ENCODE data around the gene GRAMD4. TPM values are rescaled to one million over a fixed set of nuclear protein-coding genes. Genes with fewer than 3 reads are reported as not detected.

Gene GRAMD4
- total RNA-seq, 1 experiment from 2014 or later: 25.3 TPM

DNA sequence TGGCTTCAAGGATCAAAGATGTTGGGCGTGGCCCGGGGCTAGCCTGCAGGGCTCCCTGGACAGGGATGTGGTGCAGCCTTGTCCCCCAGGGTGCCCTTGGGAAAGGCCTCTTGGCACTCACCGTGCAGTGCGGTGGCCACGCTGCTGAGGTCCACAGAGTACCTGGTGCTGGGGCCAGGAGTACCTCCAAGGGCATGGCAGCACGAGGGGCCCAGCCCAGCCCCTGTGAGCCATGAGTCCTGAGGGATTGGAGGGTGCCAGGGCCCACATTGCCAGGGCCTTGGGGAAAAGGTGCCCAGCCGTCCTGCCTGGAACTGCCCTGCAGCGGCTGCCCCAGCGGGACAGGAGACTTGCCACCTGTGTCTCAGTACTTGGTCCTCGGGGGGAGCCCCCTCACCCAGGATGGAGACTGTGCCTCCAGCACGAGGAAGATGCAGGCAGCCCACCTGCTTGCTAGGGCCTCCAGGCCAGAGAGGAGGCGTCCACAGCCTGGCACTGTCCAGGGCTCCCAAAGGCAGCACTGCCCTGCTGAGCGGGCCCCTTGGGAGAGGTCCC lies 44.2 kb downstream of the GRAMD4 start:
- no peaks in the 10 kb centered on the region for H3K9me2 ChIP-seq (replicated peaks; ENCODE audit: low read length)
- DNase-seq (no peak), ATAC-seq (no peak)
- no peaks in the 10 kb centered on the region for H3K9me3 ChIP-seq (ENCODE audit: low read length)
- H3K79me2 ChIP-seq (ENCODE audit: low read length): no peaks in the 10 kb centered on the region
- TF ChIP-seq, protein P1, sequence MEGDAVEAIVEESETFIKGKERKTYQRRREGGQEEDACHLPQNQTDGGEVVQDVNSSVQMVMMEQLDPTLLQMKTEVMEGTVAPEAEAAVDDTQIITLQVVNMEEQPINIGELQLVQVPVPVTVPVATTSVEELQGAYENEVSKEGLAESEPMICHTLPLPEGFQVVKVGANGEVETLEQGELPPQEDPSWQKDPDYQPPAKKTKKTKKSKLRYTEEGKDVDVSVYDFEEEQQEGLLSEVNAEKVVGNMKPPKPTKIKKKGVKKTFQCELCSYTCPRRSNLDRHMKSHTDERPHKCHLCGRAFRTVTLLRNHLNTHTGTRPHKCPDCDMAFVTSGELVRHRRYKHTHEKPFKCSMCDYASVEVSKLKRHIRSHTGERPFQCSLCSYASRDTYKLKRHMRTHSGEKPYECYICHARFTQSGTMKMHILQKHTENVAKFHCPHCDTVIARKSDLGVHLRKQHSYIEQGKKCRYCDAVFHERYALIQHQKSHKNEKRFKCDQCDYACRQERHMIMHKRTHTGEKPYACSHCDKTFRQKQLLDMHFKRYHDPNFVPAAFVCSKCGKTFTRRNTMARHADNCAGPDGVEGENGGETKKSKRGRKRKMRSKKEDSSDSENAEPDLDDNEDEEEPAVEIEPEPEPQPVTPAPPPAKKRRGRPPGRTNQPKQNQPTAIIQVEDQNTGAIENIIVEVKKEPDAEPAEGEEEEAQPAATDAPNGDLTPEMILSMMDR (conservative IDR thresholded peaks at IDR 0.05; ENCODE audit: low read depth, low read length): no peak
- TF ChIP-seq EZH2phosphoT487 (IDR thresholded peaks at IDR 0.05; ENCODE audit: borderline replicate concordance, low read length) (no peak), EZH2 (IDR thresholded peaks at IDR 0.05; ENCODE audit: low read length, unreplicated experiment) (no peak)
- intact Hi-C loops (cut with micrococcal nuclease): no loop called here
- H2AFZ ChIP-seq (ENCODE audit: low read length): no peak overlapping the region
- H3F3A ChIP-seq (ENCODE audit: low read length, unreplicated experiment): no peaks in the 10 kb centered on the region
- no peak overlapping the region for H3K27ac ChIP-seq (ENCODE audit: low read length)
- no peaks in the 10 kb centered on the region for H3K27me3 ChIP-seq (ENCODE audit: low read length)
- no peaks in the 10 kb centered on the region for H3K36me3 ChIP-seq (ENCODE audit: low read depth, low read length)
- no peaks in the 10 kb centered on the region for H4K20me1 ChIP-seq (ENCODE audit: low read length)
- H3K4me3 ChIP-seq (ENCODE audit: low read length): no peak overlapping the region
- no peak overlapping the region for H3K4me2 ChIP-seq (ENCODE audit: low read length)
- BruUV-seq (replicated peaks): no TSS peak
- H3K4me1 ChIP-seq (ENCODE audit: insufficient read depth, low read length): peaks cover 21% of the 10 kb centered on the region
- ChIA-PET CTCF (no interaction called here), POLR2A (ENCODE audit: unreplicated experiment) (no interaction called here)
- H3K9ac ChIP-seq (ENCODE audit: low read length): no peak overlapping the region

DNA sequence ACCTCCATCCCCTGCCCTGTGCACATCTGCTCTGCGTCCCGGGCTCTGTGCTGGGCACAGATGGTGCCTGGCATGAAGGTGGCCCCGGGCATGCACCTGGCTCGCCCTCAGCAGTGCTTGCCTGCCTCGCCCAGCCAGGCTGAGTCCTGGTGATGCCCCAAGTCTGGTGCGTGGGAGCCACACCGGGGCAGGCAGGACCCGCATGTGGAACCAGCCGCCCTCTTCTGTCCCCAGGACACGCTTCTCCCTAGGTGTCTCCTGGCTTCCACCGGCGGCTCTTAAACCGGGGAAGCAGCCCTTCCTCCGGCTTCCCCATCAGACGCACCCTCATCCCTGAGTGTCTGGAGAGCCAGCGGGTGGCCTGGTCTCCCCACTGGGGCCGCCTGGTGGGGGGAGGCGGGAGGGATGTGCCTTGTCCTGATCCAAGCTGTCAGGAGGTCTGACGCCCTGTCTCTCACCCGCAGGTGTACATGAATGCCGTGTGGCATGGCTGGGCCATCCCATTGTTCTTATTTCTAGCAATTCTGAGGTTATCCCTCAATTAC lies 45.0 kb downstream of the GRAMD4 start:
- Histone ChIP-seq H3K27ac (ENCODE audit: low read length) (no peak overlapping the region), H2AFZ (ENCODE audit: low read length) (no peak overlapping the region), H3K9me2 (replicated peaks; ENCODE audit: low read length) (no peaks in the 10 kb centered on the region), H3K9me3 (ENCODE audit: low read length) (no peaks in the 10 kb centered on the region), H3K4me2 (ENCODE audit: low read length) (no peak overlapping the region), H3K9ac (ENCODE audit: low read length) (no peak overlapping the region), H3K4me1 (ENCODE audit: insufficient read depth, low read length) (peaks cover 18% of the 10 kb centered on the region), H3K27me3 (ENCODE audit: low read length) (no peaks in the 10 kb centered on the region), H3K79me2 (ENCODE audit: low read length) (no peaks in the 10 kb centered on the region), H3F3A (ENCODE audit: low read length, unreplicated experiment) (no peaks in the 10 kb centered on the region), H3K4me3 (ENCODE audit: low read length) (no peak overlapping the region), H4K20me1 (ENCODE audit: low read length) (no peaks in the 10 kb centered on the region), H3K36me3 (ENCODE audit: low read depth, low read length) (no peaks in the 10 kb centered on the region)
- DNase-seq (no peak), ATAC-seq (no peak)
- no TSS peak for BruUV-seq (replicated peaks)
- TF ChIP-seq, protein P1 (conservative IDR thresholded peaks at IDR 0.05; ENCODE audit: low read depth, low read length): no peak
- TF ChIP-seq EZH2phosphoT487 (IDR thresholded peaks at IDR 0.05; ENCODE audit: borderline replicate concordance, low read length) (no peak), EZH2 (IDR thresholded peaks at IDR 0.05; ENCODE audit: low read length, unreplicated experiment) (no peak)
- intact Hi-C loops (cut with micrococcal nuclease): no loop called here
- POLR2A ChIA-PET (ENCODE audit: unreplicated experiment): no interaction called here
- CTCF ChIA-PET: no interaction called here

DNA sequence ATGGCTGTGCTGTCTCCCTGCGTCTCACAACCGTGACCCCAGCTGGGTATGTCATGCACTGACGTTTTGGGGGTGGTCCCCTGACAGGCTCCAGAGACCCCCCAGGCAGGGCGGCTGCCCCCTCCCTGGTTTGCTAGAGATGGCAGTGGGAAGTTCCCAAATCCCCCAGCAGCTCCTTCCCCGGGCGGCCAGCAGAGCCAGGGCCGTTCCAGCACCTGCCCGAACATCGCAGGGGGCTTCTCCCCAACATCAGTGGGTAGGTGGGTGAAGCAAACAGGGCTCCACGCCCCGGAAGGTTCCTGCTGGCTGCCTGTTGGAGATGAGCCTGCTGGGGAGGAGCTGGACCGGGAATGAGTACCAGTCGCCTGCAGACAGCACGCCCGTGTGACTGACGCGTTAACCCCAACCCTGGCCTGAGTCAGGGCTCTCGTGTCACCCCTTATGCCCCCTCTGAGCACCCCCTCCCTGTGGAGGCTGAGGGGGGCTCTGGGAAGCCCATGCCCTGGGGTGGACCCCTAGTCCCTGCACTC lies 45.6 kb downstream of the GRAMD4 start:
- ChIA-PET POLR2A (ENCODE audit: unreplicated experiment) (no interaction called here), CTCF (no interaction called here)
- ATAC-seq: no peak
- Histone ChIP-seq H4K20me1 (ENCODE audit: low read length) (no peaks in the 10 kb centered on the region), H3K9ac (ENCODE audit: low read length) (no peak overlapping the region), H3F3A (ENCODE audit: low read length, unreplicated experiment) (no peaks in the 10 kb centered on the region), H3K9me3 (ENCODE audit: low read length) (no peaks in the 10 kb centered on the region), H3K4me3 (ENCODE audit: low read length) (no peak overlapping the region), H3K4me1 (ENCODE audit: insufficient read depth, low read length) (peaks cover 12% of the 10 kb centered on the region), H3K27me3 (ENCODE audit: low read length) (no peaks in the 10 kb centered on the region), H2AFZ (ENCODE audit: low read length) (no peak overlapping the region), H3K79me2 (ENCODE audit: low read length) (no peaks in the 10 kb centered on the region), H3K36me3 (ENCODE audit: low read depth, low read length) (no peaks in the 10 kb centered on the region), H3K27ac (ENCODE audit: low read length) (no peak overlapping the region), H3K4me2 (ENCODE audit: low read length) (no peak overlapping the region), H3K9me2 (replicated peaks; ENCODE audit: low read length) (no peaks in the 10 kb centered on the region)
- intact Hi-C loops (cut with micrococcal nuclease): no loop called here
- no peak for DNase-seq
- BruUV-seq (replicated peaks): no TSS peak
- TF ChIP-seq EZH2phosphoT487 (IDR thresholded peaks at IDR 0.05; ENCODE audit: borderline replicate concordance, low read length) (no peak), EZH2 (IDR thresholded peaks at IDR 0.05; ENCODE audit: low read length, unreplicated experiment) (no peak)
- TF ChIP-seq, protein P1 (conservative IDR thresholded peaks at IDR 0.05; ENCODE audit: low read depth, low read length): no peak
